ENCODE measurements around the gene PIGT. TPM values are rescaled to one million over a fixed set of nuclear protein-coding genes. Genes with fewer than 3 reads are reported as not detected.

Gene PIGT
- total RNA-seq, 4 donors from 2014 or later = 85.0 to 122 (median 114) TPM

DNA sequence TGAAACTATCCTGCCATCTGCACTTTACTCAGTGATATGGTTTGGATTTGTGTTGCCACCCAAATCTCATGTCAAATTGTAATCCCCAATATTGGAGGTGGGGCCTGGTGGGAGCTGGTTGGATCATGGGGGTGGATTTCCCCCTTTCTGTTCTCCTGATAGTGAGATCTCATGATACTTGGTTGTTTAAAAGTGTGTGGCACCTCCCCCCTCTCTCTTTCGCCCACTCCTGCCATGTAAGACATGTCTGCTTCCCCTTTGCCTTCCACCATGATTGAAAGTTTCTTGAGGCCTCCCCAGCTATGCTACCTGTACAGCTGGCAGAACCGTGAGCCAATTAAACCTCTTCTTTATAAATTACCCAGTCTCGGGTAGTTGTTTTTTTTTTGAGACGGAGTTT lies 18.0 kb downstream of the PIGT start:
- intact Hi-C loops (cut with DNase I) = no loop called here

DNA sequence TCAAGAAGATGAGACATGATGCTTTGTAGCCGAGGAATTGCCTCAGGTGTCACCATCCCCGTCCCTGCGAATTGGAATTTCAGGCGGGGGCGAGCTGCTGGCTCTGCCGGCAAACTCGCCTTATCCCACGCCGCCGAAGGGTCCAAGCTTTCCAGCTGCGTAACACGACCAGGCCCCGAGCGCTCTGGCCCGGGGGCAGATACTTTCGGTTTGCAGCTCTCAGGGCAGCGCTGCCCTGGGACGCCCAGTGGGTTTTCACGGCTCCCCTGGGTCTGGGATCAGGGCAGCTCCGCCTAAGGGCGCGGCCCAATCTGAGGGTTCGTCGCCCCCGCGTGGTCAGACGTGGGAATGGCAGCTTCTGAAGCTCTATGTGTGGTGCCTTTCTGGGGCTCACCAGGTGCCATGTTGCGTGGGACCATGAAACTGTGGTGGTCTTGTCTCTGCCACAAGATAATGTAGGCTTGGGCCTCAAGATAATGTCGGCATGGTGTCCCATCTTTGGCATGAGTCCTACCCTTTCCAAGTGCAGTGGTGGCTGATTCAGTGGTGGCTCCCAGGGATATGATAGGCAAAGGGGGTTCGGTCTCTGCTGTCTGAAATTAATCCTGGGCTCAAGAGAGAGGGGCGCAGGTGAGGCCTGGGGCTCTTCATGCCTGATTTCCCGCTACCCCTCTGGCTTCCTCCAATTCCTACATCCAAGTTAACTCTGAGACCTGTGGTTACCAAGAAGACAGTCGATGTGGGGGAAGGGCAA lies 21.0 kb downstream of the PIGT start:
- 12 to 21% methylated on average over 18 to 29 of the region's 33 CpGs for WGBS, 2 donors
- intact Hi-C loops (cut with DNase I) = loop anchor here (5.0 kb wide), 2 partner anchors 65 to 120 kb away; no protein-coding TSS in a partner anchor
- TF ChIP-seq POLR2A (IDR thresholded peaks at IDR 0.05) (peak in 1 of 2 donors; percentile 52), CTCF (IDR thresholded peaks at IDR 0.05) (peak; percentile 90 to 98 (median 94))
- Histone ChIP-seq H3K27me3 (no peaks in the 10 kb centered on the region), H3K9me3 (no peaks in the 10 kb centered on the region), H3K4me3 (replicated peaks in 1 of 3) (peak overlapping the region in 2 of 3 donors; percentile 38 to 43), H3K36me3 (no peaks in the 10 kb centered on the region), H3K4me1 (peaks cover 5 to 6% of the 10 kb centered on the region in 2 donors), H3K27ac (peak overlapping the region; percentile 58 to 74 (median 64))
- DNase-seq = peak; percentile 90 to 93

More for the DNA sequence above, 18.0 kb downstream of the PIGT start:
- no peak for DNase-seq
- Histone ChIP-seq H3K4me1 (no peaks in the 10 kb centered on the region), H3K36me3 (no peaks in the 10 kb centered on the region), H3K4me3 (replicated peaks in 1 of 3) (no peak overlapping the region), H3K27me3 (no peaks in the 10 kb centered on the region), H3K27ac (no peak overlapping the region), H3K9me3 (no peaks in the 10 kb centered on the region)
- 91 to 93% methylated on average over 4 of the region's 4 CpGs for WGBS, 2 donors
- TF ChIP-seq CTCF (IDR thresholded peaks at IDR 0.05) = no peak
- TF ChIP-seq POLR2A (IDR thresholded peaks at IDR 0.05) = no peak

GRCh38 chr20:45440424-45440823 lies 24.5 kb downstream of the PIGT start:
- intact Hi-C loops (cut with DNase I) = no loop called here
- Histone ChIP-seq H3K27ac (no peak overlapping the region), H3K36me3 (no peaks in the 10 kb centered on the region), H3K9me3 (no peaks in the 10 kb centered on the region), H3K4me3 (replicated peaks in 1 of 3) (no peak overlapping the region), H3K27me3 (no peaks in the 10 kb centered on the region), H3K4me1 (peaks cover 5 to 6% of the 10 kb centered on the region in 2 donors)
- TF ChIP-seq POLR2A (IDR thresholded peaks at IDR 0.05) (no peak), CTCF (IDR thresholded peaks at IDR 0.05) (no peak)
- no peak for DNase-seq
- WGBS, 2 donors = 88 to 92% methylated on average over 3 of the region's 3 CpGs

DNA sequence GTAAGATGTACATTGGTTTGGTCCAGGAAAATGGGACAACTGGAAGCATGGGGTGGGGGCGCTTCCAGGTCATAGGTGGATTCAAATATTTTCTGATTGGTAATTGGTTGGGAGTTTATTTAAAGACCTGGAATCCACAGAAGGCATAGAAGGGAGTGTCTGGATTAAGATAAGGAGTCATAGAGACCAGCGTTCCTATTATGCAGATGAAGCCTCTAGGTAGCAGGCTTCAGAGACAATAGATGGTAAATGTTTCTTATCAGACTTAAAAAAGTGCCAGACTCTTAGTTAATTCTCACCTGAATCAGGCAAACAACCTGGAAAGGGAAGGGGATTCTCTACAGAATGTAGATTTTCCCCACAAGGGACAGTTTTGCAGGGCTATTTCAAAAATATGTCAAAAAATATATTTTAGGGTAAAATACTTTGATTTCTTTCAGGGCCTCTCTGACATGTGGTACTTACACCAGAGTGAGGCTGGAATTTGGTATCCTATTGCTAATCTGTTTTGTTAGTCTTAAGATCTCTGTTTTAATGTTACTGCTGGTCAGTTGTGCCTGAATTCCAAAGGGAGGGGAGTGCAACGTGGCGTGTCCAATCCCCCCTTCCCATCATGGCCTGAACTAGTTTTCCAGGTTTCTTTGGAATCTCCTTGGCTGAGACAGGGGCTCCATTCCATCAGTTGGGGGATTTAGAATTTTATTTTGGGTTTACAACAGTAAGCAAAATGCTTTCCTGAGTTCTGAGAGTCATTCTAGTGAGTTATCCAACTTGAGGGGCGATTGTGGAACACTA lies 25.1 kb downstream of the PIGT start:
- WGBS, 2 donors = 44 to 54% methylated on average over 5 of the region's 5 CpGs
- intact Hi-C loops (cut with DNase I) = no loop called here
- no peak overlapping the region for H3K4me3 ChIP-seq (replicated peaks in 1 of 3)
- no peaks in the 10 kb centered on the region for H3K36me3 ChIP-seq
- no peak for DNase-seq
- no peaks in the 10 kb centered on the region for H3K9me3 ChIP-seq
- no peaks in the 10 kb centered on the region for H3K27me3 ChIP-seq
- no peak for TF ChIP-seq POLR2A (IDR thresholded peaks at IDR 0.05)
- TF ChIP-seq CTCF (IDR thresholded peaks at IDR 0.05) = no peak
- H3K4me1 ChIP-seq = peaks cover 5 to 6% of the 10 kb centered on the region in 2 donors
- peak overlapping the region in 1 of 3 donors; percentile 23 for H3K27ac ChIP-seq

All from thyroid gland (tissue), 4 donors.